K562 (cell line): ENCODE measurements around the gene BTN3A1. TPM values are rescaled to one million over a fixed set of nuclear protein-coding genes. Genes with fewer than 3 reads are reported as not detected.

ENCODE experiments used
- CBX2 ChIP-seq: fragments of 200-600 bp; sonication (generic); IDR thresholded peaks from one replicate; pipeline ENCODE4 v1.6.1; 2012; ENCODE audit warnings: mild to moderate bottlenecking, low read length, inconsistent platforms; ENCODE audit not compliant: insufficient read depth, poor library complexity, severe bottlenecking
- CSDE1 ChIP-seq, 2 experiments: fragments of 450-650 bp; IDR thresholded peaks; 2 replicates each; pipeline ENCODE4 v1.6.1; 2016; ENCODE audit warnings: mild to moderate bottlenecking in 1 of 2
- DDX20 ChIP-seq: fragments of 450-650 bp; IDR thresholded peaks from 2 replicates; pipeline ENCODE4 v1.6.1; 2016; ENCODE audit warnings: missing genetic modification characterization, low read depth, mild to moderate bottlenecking, missing compliant biosample characterization, moderate library complexity
- EP400 ChIP-seq: fragments of 450-650 bp; IDR thresholded peaks from 2 replicates; pipeline ENCODE4 v1.6.1; 2017; ENCODE audit warnings: antibody characterized with exemption, mild to moderate bottlenecking, moderate library complexity
- NCOA4 ChIP-seq: fragments of 450-650 bp; IDR thresholded peaks from 2 replicates; pipeline ENCODE4 v1.6.1; 2018; ENCODE audit warnings: mild to moderate bottlenecking; ENCODE audit not compliant: partially characterized antibody
- NFE2L1 ChIP-seq: fragments of 450-650 bp; IDR thresholded peaks from 2 replicates; pipeline ENCODE4 v1.6.1; 2016; ENCODE audit warnings: missing genetic modification characterization, low read depth, mild to moderate bottlenecking, missing compliant biosample characterization, moderate library complexity, borderline replicate concordance
- SP1 ChIP-seq: sonication (generic); formaldehyde crosslinking; IDR thresholded peaks from 2 replicates; pipeline ENCODE4 v1.8.1; 2022; ENCODE audit warnings: mild to moderate bottlenecking, missing genetic modification reagents
- STAG1 ChIP-seq: sonication (generic); formaldehyde crosslinking; IDR thresholded peaks from 2 replicates; pipeline ENCODE4 v1.5.0; 2020; ENCODE audit warnings: missing genetic modification reagents, borderline replicate concordance
- ZNF766 ChIP-seq: fragments of 200-800 bp; sonication (Bioruptor generic); conservative IDR thresholded peaks from 2 replicates; pipeline ENCODE4 v1.6.1; 2016; ENCODE audit warnings: missing genetic modification characterization, missing compliant biosample characterization
- polyA plus RNA-seq, 8 experiments: library from polyadenylated mRNA; depleted of rRNA in 4 of 8; stranded (reverse) in 5 of 8; unstranded in 3 of 8; fragments of >200 nt; fragmentation: Nextera tagmentation in 2 of 8; fragmentation: Illumina TruSeq in 1 of 8; extraction: Ambion mirVana in 2 of 8; extraction: Trizol in 1 of 8; gene quantifications; 2 replicates each; pipeline versions ENCODE4 v1.2.1 to v1.2.3, GENCODE V29; 2011 to 2014; ENCODE audit warnings: inconsistent platforms in 1 of 8, missing spikeins in 1 of 8
- total RNA-seq, 7 experiments: library from RNA; depleted of rRNA in 6 of 7; stranded (reverse); fragments of >200 nt in 6 of 7; fragmentation: Illumina TruSeq in 2 of 7; extraction: Trizol in 2 of 7; gene quantifications; 2 replicates each; pipeline versions ENCODE4 v1.2.1 to v1.2.3, GENCODE V29; 2011 to 2021; ENCODE audit warnings: low replicate concordance in 1 of 7
- TF ChIP-seq, protein P1 (sequence below): sonication (generic); formaldehyde crosslinking; IDR thresholded peaks from 2 replicates; pipeline ENCODE4 v1.8.0; 2022; ENCODE audit warnings: mild to moderate bottlenecking, missing genetic modification reagents
- TF ChIP-seq, protein P2 (sequence below): sonication (generic); formaldehyde crosslinking; IDR thresholded peaks from 2 replicates; pipeline ENCODE4 v1.5.0; 2020; ENCODE audit warnings: missing genetic modification reagents
- TF ChIP-seq, protein P3 (sequence below), 2 experiments: fragments of 450-650 bp; conservative IDR thresholded peaks; 2 replicates each; pipeline ENCODE4 v1.6.1; 2017; ENCODE audit warnings: mild to moderate bottlenecking in 2 of 2, moderate library complexity in 2 of 2
- TF ChIP-seq, protein P4 (sequence below): sonication (generic); formaldehyde crosslinking; IDR thresholded peaks from 2 replicates; pipeline ENCODE4 v1.8.0; 2023; ENCODE audit warnings: missing genetic modification reagents, mild to moderate bottlenecking, borderline replicate concordance

BTN3A1 gene
- total and polyA plus RNA-seq, 9 of the 15 experiments (the other 6 are each of a cell fraction or from before 2014, with no cell fraction given) = 0.84 to 8.5 (median 3.9) TPM

DNA sequence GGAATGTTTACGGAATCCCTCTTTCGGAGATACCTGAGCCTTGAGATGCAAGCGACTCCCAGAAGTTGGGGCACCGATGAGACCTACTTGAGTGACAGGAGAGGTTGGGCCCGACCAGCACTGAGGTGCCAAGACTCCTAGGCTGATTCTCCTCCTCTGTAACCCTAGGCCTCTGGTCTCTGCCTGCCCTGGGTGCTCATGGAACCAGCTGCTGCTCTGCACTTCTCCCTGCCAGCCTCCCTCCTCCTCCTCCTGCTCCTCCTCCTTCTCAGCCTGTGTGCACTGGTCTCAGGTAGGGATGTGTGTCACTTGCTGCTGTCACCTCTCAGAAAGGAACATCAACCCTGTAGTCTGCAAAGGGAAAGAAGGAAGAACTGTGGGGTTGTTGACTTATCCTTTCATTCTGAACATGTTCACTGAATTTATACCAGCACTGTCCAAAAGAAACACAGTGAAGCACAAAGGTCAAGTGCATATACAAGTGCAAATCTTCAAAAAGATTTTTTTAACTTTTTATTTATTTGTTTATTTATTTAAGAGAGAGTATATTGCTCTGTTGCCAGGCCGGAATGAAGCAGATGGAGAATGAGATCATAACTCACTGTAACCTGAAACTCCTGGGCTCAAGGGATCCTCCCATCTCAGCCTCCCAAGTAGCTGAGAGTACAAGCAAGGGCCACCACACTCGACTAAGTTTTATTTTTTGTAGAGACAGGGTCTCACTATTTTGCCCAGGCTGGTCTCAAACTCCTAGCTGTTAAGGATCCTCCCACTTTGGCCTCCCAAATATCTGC lies 18.3 kb upstream of the BTN3A1 start (continued):
- TF ChIP-seq, protein P1, sequence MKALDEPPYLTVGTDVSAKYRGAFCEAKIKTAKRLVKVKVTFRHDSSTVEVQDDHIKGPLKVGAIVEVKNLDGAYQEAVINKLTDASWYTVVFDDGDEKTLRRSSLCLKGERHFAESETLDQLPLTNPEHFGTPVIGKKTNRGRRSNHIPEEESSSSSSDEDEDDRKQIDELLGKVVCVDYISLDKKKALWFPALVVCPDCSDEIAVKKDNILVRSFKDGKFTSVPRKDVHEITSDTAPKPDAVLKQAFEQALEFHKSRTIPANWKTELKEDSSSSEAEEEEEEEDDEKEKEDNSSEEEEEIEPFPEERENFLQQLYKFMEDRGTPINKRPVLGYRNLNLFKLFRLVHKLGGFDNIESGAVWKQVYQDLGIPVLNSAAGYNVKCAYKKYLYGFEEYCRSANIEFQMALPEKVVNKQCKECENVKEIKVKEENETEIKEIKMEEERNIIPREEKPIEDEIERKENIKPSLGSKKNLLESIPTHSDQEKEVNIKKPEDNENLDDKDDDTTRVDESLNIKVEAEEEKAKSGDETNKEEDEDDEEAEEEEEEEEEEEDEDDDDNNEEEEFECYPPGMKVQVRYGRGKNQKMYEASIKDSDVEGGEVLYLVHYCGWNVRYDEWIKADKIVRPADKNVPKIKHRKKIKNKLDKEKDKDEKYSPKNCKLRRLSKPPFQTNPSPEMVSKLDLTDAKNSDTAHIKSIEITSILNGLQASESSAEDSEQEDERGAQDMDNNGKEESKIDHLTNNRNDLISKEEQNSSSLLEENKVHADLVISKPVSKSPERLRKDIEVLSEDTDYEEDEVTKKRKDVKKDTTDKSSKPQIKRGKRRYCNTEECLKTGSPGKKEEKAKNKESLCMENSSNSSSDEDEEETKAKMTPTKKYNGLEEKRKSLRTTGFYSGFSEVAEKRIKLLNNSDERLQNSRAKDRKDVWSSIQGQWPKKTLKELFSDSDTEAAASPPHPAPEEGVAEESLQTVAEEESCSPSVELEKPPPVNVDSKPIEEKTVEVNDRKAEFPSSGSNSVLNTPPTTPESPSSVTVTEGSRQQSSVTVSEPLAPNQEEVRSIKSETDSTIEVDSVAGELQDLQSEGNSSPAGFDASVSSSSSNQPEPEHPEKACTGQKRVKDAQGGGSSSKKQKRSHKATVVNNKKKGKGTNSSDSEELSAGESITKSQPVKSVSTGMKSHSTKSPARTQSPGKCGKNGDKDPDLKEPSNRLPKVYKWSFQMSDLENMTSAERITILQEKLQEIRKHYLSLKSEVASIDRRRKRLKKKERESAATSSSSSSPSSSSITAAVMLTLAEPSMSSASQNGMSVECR (CRISPR knock-in tag) = peak; percentile 28; the same call in 1 of the 2 replicates
- TF ChIP-seq STAG1 (CRISPR knock-in tag) = no peak
- TF ChIP-seq CBX2 = no peak
- TF ChIP-seq, protein P2, sequence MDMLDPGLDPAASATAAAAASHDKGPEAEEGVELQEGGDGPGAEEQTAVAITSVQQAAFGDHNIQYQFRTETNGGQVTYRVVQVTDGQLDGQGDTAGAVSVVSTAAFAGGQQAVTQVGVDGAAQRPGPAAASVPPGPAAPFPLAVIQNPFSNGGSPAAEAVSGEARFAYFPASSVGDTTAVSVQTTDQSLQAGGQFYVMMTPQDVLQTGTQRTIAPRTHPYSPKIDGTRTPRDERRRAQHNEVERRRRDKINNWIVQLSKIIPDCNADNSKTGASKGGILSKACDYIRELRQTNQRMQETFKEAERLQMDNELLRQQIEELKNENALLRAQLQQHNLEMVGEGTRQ (CRISPR knock-in tag) = no peak
- TF ChIP-seq, protein P3, sequence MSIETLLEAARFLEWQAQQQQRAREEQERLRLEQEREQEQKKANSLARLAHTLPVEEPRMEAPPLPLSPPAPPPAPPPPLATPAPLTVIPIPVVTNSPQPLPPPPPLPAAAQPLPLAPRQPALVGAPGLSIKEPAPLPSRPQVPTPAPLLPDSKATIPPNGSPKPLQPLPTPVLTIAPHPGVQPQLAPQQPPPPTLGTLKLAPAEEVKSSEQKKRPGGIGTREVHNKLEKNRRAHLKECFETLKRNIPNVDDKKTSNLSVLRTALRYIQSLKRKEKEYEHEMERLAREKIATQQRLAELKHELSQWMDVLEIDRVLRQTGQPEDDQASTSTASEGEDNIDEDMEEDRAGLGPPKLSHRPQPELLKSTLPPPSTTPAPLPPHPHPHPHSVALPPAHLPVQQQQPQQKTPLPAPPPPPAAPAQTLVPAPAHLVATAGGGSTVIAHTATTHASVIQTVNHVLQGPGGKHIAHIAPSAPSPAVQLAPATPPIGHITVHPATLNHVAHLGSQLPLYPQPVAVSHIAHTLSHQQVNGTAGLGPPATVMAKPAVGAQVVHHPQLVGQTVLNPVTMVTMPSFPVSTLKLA (conservative IDR thresholded peaks at IDR 0.05) = peak; percentile 33 to 56; a peak in 2 of 4 replicates
- no peak for TF ChIP-seq DDX20 (tag)
- no peak for TF ChIP-seq CSDE1 (IDR thresholded peaks at IDR 0.05)
- peak; percentile 24; the same call in 1 of the 2 replicates for TF ChIP-seq SP1
- no peak for TF ChIP-seq NFE2L1 (tag)
- TF ChIP-seq ZNF766 (CRISPR knock-in tag) = peak; percentile 46; the same call in 1 of the 2 replicates
- TF ChIP-seq, protein P4, sequence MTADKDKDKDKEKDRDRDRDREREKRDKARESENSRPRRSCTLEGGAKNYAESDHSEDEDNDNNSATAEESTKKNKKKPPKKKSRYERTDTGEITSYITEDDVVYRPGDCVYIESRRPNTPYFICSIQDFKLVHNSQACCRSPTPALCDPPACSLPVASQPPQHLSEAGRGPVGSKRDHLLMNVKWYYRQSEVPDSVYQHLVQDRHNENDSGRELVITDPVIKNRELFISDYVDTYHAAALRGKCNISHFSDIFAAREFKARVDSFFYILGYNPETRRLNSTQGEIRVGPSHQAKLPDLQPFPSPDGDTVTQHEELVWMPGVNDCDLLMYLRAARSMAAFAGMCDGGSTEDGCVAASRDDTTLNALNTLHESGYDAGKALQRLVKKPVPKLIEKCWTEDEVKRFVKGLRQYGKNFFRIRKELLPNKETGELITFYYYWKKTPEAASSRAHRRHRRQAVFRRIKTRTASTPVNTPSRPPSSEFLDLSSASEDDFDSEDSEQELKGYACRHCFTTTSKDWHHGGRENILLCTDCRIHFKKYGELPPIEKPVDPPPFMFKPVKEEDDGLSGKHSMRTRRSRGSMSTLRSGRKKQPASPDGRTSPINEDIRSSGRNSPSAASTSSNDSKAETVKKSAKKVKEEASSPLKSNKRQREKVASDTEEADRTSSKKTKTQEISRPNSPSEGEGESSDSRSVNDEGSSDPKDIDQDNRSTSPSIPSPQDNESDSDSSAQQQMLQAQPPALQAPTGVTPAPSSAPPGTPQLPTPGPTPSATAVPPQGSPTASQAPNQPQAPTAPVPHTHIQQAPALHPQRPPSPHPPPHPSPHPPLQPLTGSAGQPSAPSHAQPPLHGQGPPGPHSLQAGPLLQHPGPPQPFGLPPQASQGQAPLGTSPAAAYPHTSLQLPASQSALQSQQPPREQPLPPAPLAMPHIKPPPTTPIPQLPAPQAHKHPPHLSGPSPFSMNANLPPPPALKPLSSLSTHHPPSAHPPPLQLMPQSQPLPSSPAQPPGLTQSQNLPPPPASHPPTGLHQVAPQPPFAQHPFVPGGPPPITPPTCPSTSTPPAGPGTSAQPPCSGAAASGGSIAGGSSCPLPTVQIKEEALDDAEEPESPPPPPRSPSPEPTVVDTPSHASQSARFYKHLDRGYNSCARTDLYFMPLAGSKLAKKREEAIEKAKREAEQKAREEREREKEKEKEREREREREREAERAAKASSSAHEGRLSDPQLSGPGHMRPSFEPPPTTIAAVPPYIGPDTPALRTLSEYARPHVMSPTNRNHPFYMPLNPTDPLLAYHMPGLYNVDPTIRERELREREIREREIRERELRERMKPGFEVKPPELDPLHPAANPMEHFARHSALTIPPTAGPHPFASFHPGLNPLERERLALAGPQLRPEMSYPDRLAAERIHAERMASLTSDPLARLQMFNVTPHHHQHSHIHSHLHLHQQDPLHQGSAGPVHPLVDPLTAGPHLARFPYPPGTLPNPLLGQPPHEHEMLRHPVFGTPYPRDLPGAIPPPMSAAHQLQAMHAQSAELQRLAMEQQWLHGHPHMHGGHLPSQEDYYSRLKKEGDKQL (CRISPR knock-in tag) = peak; percentile 77; the same call in 1 of the 2 replicates
- TF ChIP-seq NCOA4 = no peak
- TF ChIP-seq EP400 = peak; percentile 58
